Osteoblast (primary cell): ENCODE measurements around the gene YJEFN3. TPM values are rescaled to one million over a fixed set of nuclear protein-coding genes. Genes with fewer than 3 reads are reported as not detected.

ENCODE experiments used
- DNase-seq: peaks from one replicate; pipeline ENCODE4 v3.0.0; 2011; ENCODE audit warnings: low spot score, mixed read lengths; ENCODE audit not compliant: insufficient read length; ENCODE audit errors: missing footprints
- H2AFZ ChIP-seq: 2 replicates; pipeline ENCODE4 v1.6.0; 2011; ENCODE audit warnings: mild to moderate bottlenecking, low read length
- H3K27ac ChIP-seq: 2 replicates; pipeline ENCODE4 v1.5.1; 2011; ENCODE audit warnings: mild to moderate bottlenecking, low read depth, low read length, moderate library complexity
- H3K27me3 ChIP-seq: 2 replicates; pipeline ENCODE4 v1.6.0; 2012; ENCODE audit warnings: mild to moderate bottlenecking, control low read depth, inconsistent platforms, low read length, moderate library complexity; ENCODE audit not compliant: insufficient read depth
- H3K36me3 ChIP-seq: 2 replicates; pipeline ENCODE4 v1.5.1; 2011; ENCODE audit warnings: mild to moderate bottlenecking, low read length, control low read depth, moderate library complexity; ENCODE audit not compliant: insufficient read depth
- H3K4me1 ChIP-seq: 2 replicates; pipeline ENCODE4 v1.5.1; 2011; ENCODE audit warnings: mild to moderate bottlenecking, low read length, control low read depth, moderate library complexity; ENCODE audit not compliant: insufficient read depth
- H3K4me2 ChIP-seq: 2 replicates; pipeline ENCODE4 v1.6.0; 2011; ENCODE audit warnings: mild to moderate bottlenecking, low read length; ENCODE audit not compliant: insufficient read depth
- H3K4me3 ChIP-seq: fragments of 200-600 bp; sonication (generic); 3 replicates; pipeline ENCODE4 v1.5.1; 2012; ENCODE audit warnings: mild to moderate bottlenecking, low read length, inconsistent platforms; ENCODE audit not compliant: insufficient read depth
- H3K79me2 ChIP-seq: 2 replicates; pipeline ENCODE4 v1.6.0; 2012; ENCODE audit warnings: mild to moderate bottlenecking, low read length, control low read depth, inconsistent platforms; ENCODE audit not compliant: insufficient read depth
- H3K9me3 ChIP-seq: 2 replicates; pipeline ENCODE4 v1.5.1; 2011; ENCODE audit warnings: low read depth, low read length, control low read depth
- H4K20me1 ChIP-seq: 2 replicates; pipeline ENCODE4 v1.6.0; 2012; ENCODE audit warnings: mild to moderate bottlenecking, low read length, control low read depth; ENCODE audit not compliant: insufficient read depth
- CTCF ChIP-seq: IDR thresholded peaks from 2 replicates; pipeline ENCODE4 v1.5.1; 2011; ENCODE audit warnings: mild to moderate bottlenecking, low read depth, low read length, moderate library complexity; ENCODE audit errors: extremely low read depth
- total RNA-seq: library from RNA; depleted of rRNA; stranded (reverse); fragments of >200 nt; gene quantifications from 2 replicates; pipeline ENCODE4 v1.2.3, GENCODE V29; 2012

The YJEFN3 gene
- total RNA-seq, 1 donor = under 0.01 TPM

- Histone ChIP-seq H3K4me3 (no peak overlapping the region), H3K27ac (peak overlapping the region; percentile 33), H4K20me1 (peaks cover 22% of the 10 kb centered on the region), H3K79me2 (peaks cover 75% of the 10 kb centered on the region), H3K9me3 (no peaks in the 10 kb centered on the region), H3K4me1 (peaks cover 19% of the 10 kb centered on the region), H3K27me3 (no peaks in the 10 kb centered on the region), H2AFZ (no peak overlapping the region), H3K36me3 (peaks cover 43% of the 10 kb centered on the region), H3K4me2 (no peak overlapping the region)
- DNase-seq = peak; percentile 87
- no peak for TF ChIP-seq CTCF
These were observed 34.7 kb upstream of the YJEFN3 start for GRCh38 chr19:19493841-19494546.

- Histone ChIP-seq H2AFZ (no peak overlapping the region), H4K20me1 (peaks cover 19% of the 10 kb centered on the region), H3K27me3 (no peaks in the 10 kb centered on the region), H3K27ac (no peak overlapping the region), H3K4me1 (peaks cover 4% of the 10 kb centered on the region), H3K9me3 (no peaks in the 10 kb centered on the region), H3K36me3 (peaks cover 50% of the 10 kb centered on the region), H3K4me3 (no peak overlapping the region), H3K4me2 (no peak overlapping the region), H3K79me2 (peaks cover 66% of the 10 kb centered on the region)
- peak; percentile 80 for DNase-seq
- no peak for TF ChIP-seq CTCF
These were observed 32.8 kb upstream of the YJEFN3 start for GRCh38 chr19:19495614-19496603.

DNA sequence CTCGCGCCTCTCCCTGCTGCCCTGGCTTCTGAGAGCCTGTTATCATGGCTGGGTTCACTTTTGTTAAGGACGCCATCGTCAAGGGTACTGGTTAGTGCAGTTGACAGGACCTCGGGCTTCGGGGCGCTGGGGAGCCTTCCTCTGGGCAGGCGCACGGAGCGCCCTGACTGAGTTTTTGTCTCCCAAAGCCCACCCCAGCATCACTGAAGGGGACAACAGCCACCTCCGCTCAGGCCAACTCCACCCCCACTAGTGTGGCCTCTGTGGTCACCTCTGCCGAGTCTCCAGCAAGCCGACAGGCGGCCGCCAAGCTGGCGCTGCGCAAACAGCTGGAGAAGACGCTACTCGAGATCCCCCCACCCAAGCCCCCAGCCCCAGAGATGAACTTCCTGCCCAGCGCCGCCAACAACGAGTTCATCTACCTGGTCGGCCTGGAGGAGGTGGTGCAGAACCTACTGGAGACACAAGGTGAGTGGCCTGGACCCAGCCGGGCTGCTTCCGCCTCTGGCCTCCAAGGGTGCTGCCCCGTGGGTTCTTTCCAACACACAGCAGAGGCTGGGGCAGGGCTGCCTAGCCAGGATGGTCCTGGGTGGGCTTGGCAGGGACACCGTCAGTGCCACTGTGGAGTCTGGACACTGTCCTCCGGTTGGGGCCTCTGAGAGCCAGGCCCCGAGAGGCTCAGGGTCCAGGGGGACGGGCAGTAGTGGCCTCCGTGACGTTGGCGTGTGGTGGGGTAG is 30.3 kb upstream of the YJEFN3 start:
- Histone ChIP-seq H3K4me1 (peaks cover 4% of the 10 kb centered on the region), H3K9me3 (no peaks in the 10 kb centered on the region), H3K79me2 (peaks cover 44% of the 10 kb centered on the region), H3K27me3 (no peaks in the 10 kb centered on the region), H3K4me2 (no peak overlapping the region), H3K4me3 (no peak overlapping the region), H4K20me1 (peaks cover 11% of the 10 kb centered on the region), H3K27ac (no peak overlapping the region), H2AFZ (no peak overlapping the region), H3K36me3 (peaks cover 65% of the 10 kb centered on the region)
- TF ChIP-seq CTCF = no peak
- DNase-seq = peak; percentile 70
